HG02763 (cell line): ENCODE data around the gene NLK.
"Not testable (repeated sequence)": the region's sequence is repeated elsewhere in the genome, so short reads cannot be mapped to it uniquely, and the experiment has no call there.

ENCODE experiments used
- ATAC-seq: cut with Tn5 transposase; IDR thresholded peaks from one replicate; pipeline ENCODE4 v1.9.1; 2021; ENCODE audit warnings: mild to moderate bottlenecking, moderate library complexity; ENCODE audit not compliant: unreplicated experiment

The NLK gene

DNA sequence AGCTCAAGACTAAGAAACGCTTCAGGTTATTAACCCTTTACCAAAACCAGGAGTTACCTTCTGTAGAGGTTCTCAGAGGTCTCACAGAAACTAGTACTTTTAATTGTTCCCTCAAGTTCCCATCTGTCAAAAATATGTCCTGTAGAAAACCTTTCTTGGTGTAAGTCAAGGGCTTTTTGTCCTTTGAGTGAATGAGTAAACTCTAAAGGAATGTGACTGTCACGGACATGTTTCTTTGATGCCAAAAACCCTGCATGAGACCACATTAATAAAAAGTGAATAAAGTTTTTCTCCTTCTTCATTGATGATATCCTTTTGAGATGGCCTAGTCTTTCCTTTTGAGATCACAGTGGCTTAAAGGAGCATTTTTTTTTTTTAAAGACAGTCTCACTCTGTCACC is 102.9 kb downstream of the NLK start:
- ATAC-seq = no peak

DNA sequence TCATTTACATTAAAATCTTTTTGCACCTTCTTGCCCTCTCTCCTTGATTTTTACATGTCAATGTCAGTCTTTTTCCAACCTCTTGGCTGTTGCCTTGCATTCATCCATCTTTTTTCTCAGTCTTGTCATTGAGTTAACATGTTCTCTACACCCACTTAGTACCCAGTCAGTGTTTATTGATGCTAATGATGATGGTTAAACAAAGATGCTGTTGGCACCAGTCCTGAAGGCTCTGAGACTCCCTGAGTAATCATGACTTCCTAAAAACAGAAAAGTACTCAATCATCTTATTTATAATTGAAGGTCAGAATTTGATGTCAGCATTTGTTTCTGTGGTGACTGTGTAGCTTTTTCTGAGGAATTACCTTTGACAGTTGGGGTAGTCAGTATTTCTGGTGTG is 104.5 kb downstream of the NLK start:
- no peak for ATAC-seq

DNA sequence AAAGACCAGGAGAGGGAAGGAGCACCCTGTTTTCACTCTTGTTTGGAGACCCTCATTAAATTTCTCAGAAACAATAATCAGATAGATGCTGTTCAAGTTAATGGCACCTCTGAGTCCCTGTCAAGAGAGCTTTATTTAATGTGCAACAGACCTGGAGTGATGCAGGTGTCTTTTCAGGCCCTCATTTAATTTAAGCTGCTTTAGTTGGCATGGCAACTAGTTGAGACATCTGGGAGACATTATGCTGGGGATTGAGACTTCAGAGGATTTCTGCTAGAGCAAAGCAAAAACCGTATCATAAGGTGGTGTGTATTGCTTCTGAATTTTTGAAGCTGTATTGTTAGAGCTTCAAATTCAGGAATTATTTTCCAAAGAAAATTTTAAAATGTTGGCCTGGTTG is 108.5 kb downstream of the NLK start:
- ATAC-seq = no peak

DNA sequence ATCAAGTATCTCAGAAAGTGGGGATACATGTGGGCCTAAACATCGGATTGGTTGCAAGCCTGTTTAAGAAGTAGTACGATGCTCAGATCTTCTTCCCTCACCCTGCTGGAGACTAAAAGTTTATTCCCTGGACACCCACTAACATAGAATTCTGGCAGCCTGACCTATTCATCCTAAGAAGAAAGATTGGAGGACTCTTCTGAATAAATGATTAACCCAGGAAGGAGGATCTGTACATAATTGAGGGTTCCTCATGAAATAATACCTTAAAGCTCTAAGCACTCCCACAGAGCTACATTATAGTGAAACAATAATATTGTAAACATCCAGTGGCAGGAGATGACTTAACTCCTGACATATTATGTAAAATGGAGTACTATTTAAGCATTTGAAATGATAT is 111.7 kb downstream of the NLK start:
- ATAC-seq = no peak

DNA sequence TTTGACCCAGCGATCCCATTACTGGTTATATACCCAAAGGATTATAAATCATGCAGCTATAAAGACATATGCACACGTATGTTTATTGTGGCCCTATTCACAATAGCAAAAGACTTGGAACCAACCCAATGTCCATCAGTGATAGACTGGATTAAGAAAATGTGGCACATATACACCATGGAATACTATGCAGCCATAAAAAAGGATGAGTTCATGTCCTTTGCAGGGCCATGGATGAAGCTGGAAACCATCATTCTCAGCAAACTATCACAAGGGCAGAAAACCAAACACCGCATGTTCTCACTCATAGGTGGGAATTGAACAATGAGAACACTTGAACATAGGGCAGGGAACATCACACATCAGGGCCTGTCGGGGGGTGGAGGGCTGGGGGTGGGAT is 112.9 kb downstream of the NLK start:
- not testable (repeated sequence) for ATAC-seq

GRCh38 chr17:28159004-28159403 is 116.5 kb downstream of the NLK start:
- no peak for ATAC-seq

- no peak for ATAC-seq
Measured at GRCh38 chr17:28159924-28160323, 117.4 kb downstream of the NLK start.

DNA sequence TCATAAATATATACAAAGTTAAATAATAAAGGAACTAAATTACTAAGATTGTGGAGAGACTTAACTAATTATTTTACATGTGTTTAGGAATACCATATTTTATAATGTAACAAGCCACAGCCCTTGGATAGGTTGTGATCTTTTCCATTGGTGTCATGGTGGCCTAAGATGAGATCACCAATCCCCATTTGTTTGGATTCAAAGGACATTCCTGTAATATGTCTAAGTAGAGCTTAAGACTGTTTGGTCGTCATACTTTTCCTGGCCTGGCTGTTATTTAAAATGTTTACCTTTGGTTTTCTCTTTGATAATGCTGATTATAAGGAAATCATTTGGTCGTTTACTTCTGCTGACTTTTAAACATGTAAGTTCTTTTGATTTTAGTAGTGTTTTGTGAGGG is 118.1 kb downstream of the NLK start:
- ATAC-seq = no peak

DNA sequence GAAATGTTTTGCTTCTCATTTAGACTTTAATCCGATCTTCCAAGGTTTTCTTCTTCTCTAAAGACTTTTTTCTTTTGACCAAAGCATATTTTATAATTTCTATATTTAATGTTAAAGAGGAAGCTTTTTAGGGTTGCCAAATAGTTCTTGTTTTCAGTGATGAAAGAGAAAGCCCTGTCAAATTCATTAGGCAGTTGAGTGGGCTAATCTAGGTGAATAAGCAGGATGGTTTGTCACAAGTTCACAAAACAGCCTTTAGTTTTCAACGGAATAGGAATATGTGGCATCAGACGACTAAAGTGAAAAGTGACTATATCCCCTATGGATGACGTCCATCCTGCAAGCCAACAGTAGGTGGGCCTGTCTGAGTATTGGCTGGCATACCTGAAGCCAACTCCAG is 118.8 kb downstream of the NLK start:
- no peak for ATAC-seq

- ATAC-seq = no peak
Measured at GRCh38 chr17:28166478-28166877, 124.0 kb downstream of the NLK start.

GRCh38 chr17:28169621-28170349 is 127.3 kb downstream of the NLK start:
- no peak for ATAC-seq

GRCh38 chr17:28170771-28171170 is 128.3 kb downstream of the NLK start:
- no peak for ATAC-seq

DNA sequence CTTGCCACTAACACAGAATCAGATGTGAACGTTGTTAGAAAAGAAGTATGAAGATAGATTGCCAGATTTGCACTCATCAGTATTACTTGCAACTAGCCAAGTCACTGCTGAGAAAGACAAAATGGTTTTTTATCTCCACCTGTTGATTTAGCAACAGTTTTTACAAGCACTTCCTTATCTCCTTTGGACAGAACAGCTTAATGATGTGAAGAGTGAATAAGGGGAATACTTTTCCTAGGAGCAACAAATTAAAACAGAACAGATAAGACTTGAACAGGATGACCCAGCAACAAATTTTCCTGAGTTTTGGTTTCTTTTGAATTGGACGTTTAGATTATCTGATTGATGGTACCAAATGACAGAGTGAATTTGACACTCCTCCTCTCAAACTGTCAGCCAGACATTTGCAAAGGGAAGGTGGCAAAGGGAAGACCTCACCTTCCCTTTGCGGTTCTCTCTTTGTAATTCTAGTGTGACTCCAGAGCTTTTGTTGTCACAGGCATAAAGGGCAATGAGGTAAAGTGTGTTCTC is 130.6 kb downstream of the NLK start:
- no peak for ATAC-seq

DNA sequence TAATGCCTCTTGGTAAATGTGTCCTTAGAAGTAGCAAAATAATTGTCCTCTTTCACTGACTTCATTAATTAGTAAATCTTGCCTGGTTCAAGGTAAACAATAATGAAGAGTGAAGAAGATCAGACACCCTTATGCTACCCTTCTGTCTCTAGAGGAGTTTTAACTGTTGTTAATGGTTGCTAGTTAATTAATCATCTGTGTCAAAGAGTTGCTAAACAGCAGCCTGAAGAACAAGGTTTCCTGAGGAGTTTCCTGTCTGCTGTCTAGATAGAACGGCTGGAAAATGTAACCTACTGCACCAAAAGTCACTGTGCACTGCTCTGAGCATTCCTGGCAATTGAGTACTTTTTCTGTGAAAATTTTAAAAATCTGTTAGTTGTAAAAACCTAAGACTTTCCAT is 131.3 kb downstream of the NLK start:
- no peak for ATAC-seq

DNA sequence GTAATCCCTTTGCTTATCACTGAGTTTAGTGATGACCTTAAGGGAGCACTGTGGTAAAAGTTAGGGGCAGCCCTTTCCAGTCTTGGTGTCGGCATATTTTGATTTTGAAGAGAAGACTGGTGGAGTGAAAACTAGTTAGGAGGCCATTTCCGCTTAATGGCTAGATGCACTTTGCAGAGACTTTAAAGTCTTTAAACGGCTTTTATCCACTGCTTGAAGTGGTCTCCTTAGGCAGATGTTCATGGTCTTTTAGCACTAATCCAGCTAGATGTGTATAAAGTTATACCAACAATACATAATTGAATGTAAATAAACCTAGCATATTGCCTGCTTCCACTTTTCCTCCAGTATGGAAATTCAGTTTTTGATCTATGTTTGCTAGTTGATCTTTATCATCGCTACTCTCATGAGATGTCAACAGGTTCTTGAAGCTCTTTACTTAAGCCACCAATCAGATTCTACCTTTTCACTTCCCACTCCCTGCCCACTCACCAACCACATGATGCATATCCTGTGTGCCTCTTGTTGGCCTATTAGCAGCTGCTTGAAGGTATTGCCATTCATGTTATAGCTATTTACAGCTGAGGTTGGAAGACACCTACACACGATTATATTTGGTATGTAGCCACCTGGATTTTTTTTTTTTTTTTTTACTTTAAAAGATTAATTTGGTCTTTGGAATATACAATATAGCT is 132.0 kb downstream of the NLK start:
- no peak for ATAC-seq

GRCh38 chr17:28177351-28177750 is 134.9 kb downstream of the NLK start:
- ATAC-seq = no peak

DNA sequence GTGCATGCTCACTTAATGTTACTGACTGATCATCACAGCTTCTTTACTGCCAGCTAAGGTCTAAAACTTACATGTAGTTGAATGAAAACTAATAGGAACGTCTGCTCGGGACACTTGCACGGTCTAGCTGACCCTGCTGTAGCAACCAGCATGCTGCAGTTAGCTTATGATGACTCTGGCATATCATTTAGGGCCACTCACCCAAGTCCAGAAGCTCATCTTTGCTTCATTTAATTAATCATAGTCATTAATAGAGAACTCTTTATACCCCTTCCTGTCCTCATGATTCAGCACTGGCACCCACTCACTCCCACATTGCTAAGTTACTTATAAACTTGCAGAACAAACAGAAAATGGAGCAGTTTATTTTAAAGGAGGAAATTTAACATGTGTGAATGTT is 136.3 kb downstream of the NLK start:
- ATAC-seq = no peak

- no peak for ATAC-seq
Measured at GRCh38 chr17:28180449-28180848, 138.0 kb downstream of the NLK start.

GRCh38 chr17:28181568-28181967 is 139.1 kb downstream of the NLK start:
- no peak for ATAC-seq

- no peak for ATAC-seq
Measured at GRCh38 chr17:28182559-28182958, 140.1 kb downstream of the NLK start.

GRCh38 chr17:28185658-28186057 is 143.2 kb downstream of the NLK start:
- no peak for ATAC-seq

DNA sequence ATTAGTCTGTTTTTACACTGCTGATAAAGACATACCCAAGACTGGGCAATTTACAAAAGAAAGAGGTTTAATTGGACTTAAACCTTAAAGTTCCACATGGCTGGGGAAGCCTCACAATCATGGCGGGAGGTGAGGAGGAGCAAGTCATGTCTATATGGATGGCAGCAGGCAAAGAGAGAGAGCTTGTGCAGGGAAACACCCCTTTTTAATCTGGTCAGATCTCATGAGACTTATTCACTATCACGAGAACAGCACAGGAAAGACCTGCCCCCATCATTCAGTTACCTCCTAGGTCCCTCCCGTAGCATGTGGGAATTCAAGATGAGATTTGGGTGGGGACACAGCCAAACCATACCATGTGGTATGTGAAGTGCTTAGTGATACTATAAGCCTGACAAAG is 144.0 kb downstream of the NLK start:
- ATAC-seq = not testable (repeated sequence)
